Stimulated activated CD8-positive, alpha-beta memory T cell treated with anti-CD3 and anti-CD28 coated beads, Interleukin-15, amount 100 ng/mL, for 48 hours (primary cell): Measurements from ENCODE around the gene IGSF8.

ENCODE experiments used
- DNase-seq, 2 donors: peaks; one replicate each; pipeline ENCODE4 v3.0.0-alpha.2; 2020; ENCODE audit warnings: low read depth in 2 of 2

Gene IGSF8

DNA sequence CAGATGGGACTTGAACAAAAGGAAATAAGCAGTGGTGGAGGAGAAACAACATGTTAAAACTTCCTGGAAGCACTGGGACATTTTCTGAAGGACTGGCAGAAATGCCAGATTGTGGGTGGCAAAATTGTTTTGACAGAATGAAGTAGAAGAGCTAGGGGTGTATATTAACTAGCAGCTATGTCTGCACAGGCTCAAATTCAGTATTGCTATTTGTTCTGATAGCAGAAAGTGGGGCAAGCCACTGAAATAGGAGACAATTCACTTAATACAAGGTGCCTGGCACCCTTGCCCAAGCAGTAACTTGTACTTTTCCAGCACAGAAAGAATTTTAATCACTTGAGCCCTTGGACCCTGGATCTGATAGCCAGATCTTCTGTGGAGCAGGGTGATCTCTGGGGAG, 54.9 kb downstream of the IGSF8 start:
- no peak for DNase-seq
